WTC11 (cell line): ENCODE measurements around the gene COL21A1. TPM values are rescaled to one million over a fixed set of nuclear protein-coding genes. Genes with fewer than 3 reads are reported as not detected.

Source experiments
- ATAC-seq: fragments of 200-7000 bp; cut with Tn5 transposase; 2 replicates; pipeline ENCODE4 v1.10.0; 2021; ENCODE audit warnings: mild to moderate bottlenecking, moderate library complexity
- CTCF ChIA-PET: fragments of 300-600 bp; sonication (Branson Sonifier 250); formaldehyde crosslinking; loops from one replicate; lab custom pipeline; 2021; ENCODE audit warnings: antibody characterized with exemption; lab: Charles Lee
- POLR2A ChIA-PET: fragments of 350-600 bp; sonication (Branson Sonifier 250); formaldehyde crosslinking; loops from one replicate; lab custom pipeline; 2021; ENCODE audit warnings: antibody characterized with exemption; lab: Charles Lee
- DNase-seq: peaks from one replicate; pipeline ENCODE4 v3.0.0; 2021; ENCODE audit warnings: low spot score
- H3K27ac Mint-ChIP-seq: 2 replicates; pipeline ENCODE4 v1.8.0; 2021; ENCODE audit warnings: mixed read lengths
- H3K27me3 Mint-ChIP-seq: 2 replicates; pipeline ENCODE4 v1.8.0; 2021; ENCODE audit warnings: low read depth, mild to moderate bottlenecking, moderate library complexity, mixed read lengths
- H3K36me3 Mint-ChIP-seq: 2 replicates; pipeline ENCODE4 v1.8.0; 2021; ENCODE audit warnings: mixed read lengths
- H3K4me1 Mint-ChIP-seq: 2 replicates; pipeline ENCODE4 v1.8.0; 2022; ENCODE audit warnings: mixed read lengths
- H3K4me3 Mint-ChIP-seq: 2 replicates; pipeline ENCODE4 v1.8.0; 2021; ENCODE audit warnings: mild to moderate bottlenecking, moderate library complexity, mixed read lengths
- H3K9me3 Mint-ChIP-seq: 2 replicates; pipeline ENCODE4 v1.8.0; 2021; ENCODE audit warnings: mixed read lengths
- CREB1 ChIP-seq: sonication (generic); formaldehyde crosslinking; IDR thresholded peaks from 2 replicates; pipeline ENCODE4 v1.8.0; 2023; ENCODE audit warnings: mild to moderate bottlenecking, missing genetic modification reagents
- CREM ChIP-seq: sonication (generic); formaldehyde crosslinking; IDR thresholded peaks from 2 replicates; pipeline ENCODE4 v1.8.1; 2022; ENCODE audit warnings: mild to moderate bottlenecking, missing genetic modification reagents, moderate library complexity
- EMX1 ChIP-seq: fragments of 250-450 bp; sonication (Bioruptor Pico); IDR thresholded peaks from 2 replicates; pipeline ENCODE4 v1.8.0; 2021; ENCODE audit warnings: mild to moderate bottlenecking
- FOXP1 ChIP-seq: sonication (generic); formaldehyde crosslinking; IDR thresholded peaks from 2 replicates; pipeline ENCODE4 v1.8.0; 2022; ENCODE audit warnings: missing genetic modification reagents, mild to moderate bottlenecking, moderate library complexity, borderline replicate concordance
- HMGXB4 ChIP-seq: sonication (generic); formaldehyde crosslinking; IDR thresholded peaks from 2 replicates; pipeline ENCODE4 v1.8.1; 2023; ENCODE audit warnings: mild to moderate bottlenecking, moderate library complexity, missing genetic modification reagents
- IRF1 ChIP-seq: sonication (generic); formaldehyde crosslinking; IDR thresholded peaks from 2 replicates; pipeline ENCODE4 v1.8.0; 2023; ENCODE audit warnings: missing genetic modification reagents
- IRF2 ChIP-seq: sonication (generic); formaldehyde crosslinking; IDR thresholded peaks from 2 replicates; pipeline ENCODE4 v1.8.0; 2022; ENCODE audit warnings: low read depth, missing genetic modification reagents, borderline replicate concordance
- MLX ChIP-seq: sonication (generic); formaldehyde crosslinking; IDR thresholded peaks from 2 replicates; pipeline ENCODE4 v1.8.1; 2023; ENCODE audit warnings: mild to moderate bottlenecking, missing genetic modification reagents, moderate library complexity
- MXD4 ChIP-seq: fragments of 250-450 bp; sonication (Bioruptor Pico); IDR thresholded peaks from 2 replicates; pipeline ENCODE4 v1.8.0; 2021; ENCODE audit warnings: mild to moderate bottlenecking, moderate library complexity, borderline replicate concordance
- MYBL2 ChIP-seq: sonication (generic); formaldehyde crosslinking; IDR thresholded peaks from 2 replicates; pipeline ENCODE4 v1.8.1; 2023; ENCODE audit warnings: mild to moderate bottlenecking, moderate library complexity, missing genetic modification reagents
- NFE2L1 ChIP-seq: sonication (generic); formaldehyde crosslinking; IDR thresholded peaks from 2 replicates; pipeline ENCODE4 v1.8.1; 2023; ENCODE audit warnings: missing genetic modification reagents
- PREB ChIP-seq: sonication (generic); formaldehyde crosslinking; IDR thresholded peaks from 2 replicates; pipeline ENCODE4 v1.8.1; 2022; ENCODE audit warnings: mild to moderate bottlenecking, missing genetic modification reagents, moderate library complexity, borderline replicate concordance
- RORB ChIP-seq: fragments of 250-450 bp; sonication (Bioruptor Pico); IDR thresholded peaks from 2 replicates; pipeline ENCODE4 v1.9.0; 2021; ENCODE audit warnings: mild to moderate bottlenecking
- SMAD4 ChIP-seq: sonication (generic); formaldehyde crosslinking; IDR thresholded peaks from 2 replicates; pipeline ENCODE4 v1.8.0; 2022; ENCODE audit warnings: mild to moderate bottlenecking, missing genetic modification reagents
- SP1 ChIP-seq: sonication (generic); formaldehyde crosslinking; conservative IDR thresholded peaks from 2 replicates; pipeline ENCODE4 v1.8.1; 2022; ENCODE audit warnings: missing genetic modification reagents
- USF1 ChIP-seq: sonication (generic); formaldehyde crosslinking; IDR thresholded peaks from 2 replicates; pipeline ENCODE4 v1.8.0; 2022; ENCODE audit warnings: mild to moderate bottlenecking, missing genetic modification reagents
- ZBTB21 ChIP-seq: sonication (generic); formaldehyde crosslinking; IDR thresholded peaks from 2 replicates; pipeline ENCODE4 v1.8.1; 2023; ENCODE audit warnings: mild to moderate bottlenecking, missing genetic modification reagents, borderline replicate concordance
- ZMAT4 ChIP-seq: fragments of 250-450 bp; sonication (Bioruptor Pico); IDR thresholded peaks from 2 replicates; pipeline ENCODE4 v1.9.0; 2021; ENCODE audit warnings: mild to moderate bottlenecking
- ZNF138 ChIP-seq: sonication (generic); formaldehyde crosslinking; conservative IDR thresholded peaks from 2 replicates; pipeline ENCODE4 v1.8.1; 2022; ENCODE audit warnings: mild to moderate bottlenecking, moderate library complexity, missing genetic modification reagents
- ZNF671 ChIP-seq: fragments of 250-450 bp; sonication (Bioruptor Pico); IDR thresholded peaks from 2 replicates; pipeline ENCODE4 v1.8.0; 2021; ENCODE audit warnings: mild to moderate bottlenecking
- total RNA-seq: library from RNA; stranded (reverse); gene quantifications from 3 replicates; pipeline ENCODE4 v1.2.3, GENCODE V29; 2021

Gene COL21A1
- total RNA-seq, 1 experiment from 2014 or later, result 4.4 TPM

GRCh38 chr6:56244089-56244488 is 3.3 kb downstream of the COL21A1 start (continued):
- no peak for TF ChIP-seq HMGXB4
- TF ChIP-seq ZNF138 (CRISPR knock-in tag), result no peak

GRCh38 chr6:56243518-56244070 is 3.8 kb downstream of the COL21A1 start:
- DNase-seq, result no peak
- CTCF ChIA-PET, result interaction anchor here (0.6 kb wide), 1 partner anchor 25 kb away, joined by 4 read pairs; no protein-coding TSS in a partner anchor
- no peak for ATAC-seq
- H3K9me3 Mint-ChIP-seq, result no peaks in the 10 kb centered on the region
- no peaks in the 10 kb centered on the region for H3K27me3 Mint-ChIP-seq
- POLR2A ChIA-PET, result no interaction called here
- peaks cover 60% of the 10 kb centered on the region for H3K4me1 Mint-ChIP-seq
- TF ChIP-seq CREM, result no peak
- no peak for TF ChIP-seq FOXP1 (CRISPR knock-in tag)
- no peak for TF ChIP-seq NFE2L1 (CRISPR knock-in tag)
- no peak for TF ChIP-seq RORB (CRISPR knock-in tag)
- no peak for TF ChIP-seq USF1 (CRISPR knock-in tag)
- TF ChIP-seq SP1, result no peak
- no peak for TF ChIP-seq ZBTB21 (CRISPR knock-in tag)
- no peak for TF ChIP-seq EMX1 (CRISPR knock-in tag)
- no peak for TF ChIP-seq MLX (CRISPR knock-in tag)
- TF ChIP-seq MXD4 (CRISPR knock-in tag), result no peak
- TF ChIP-seq SMAD4 (CRISPR knock-in tag), result no peak
- TF ChIP-seq ZMAT4 (CRISPR knock-in tag), result no peak
- TF ChIP-seq HMGXB4, result no peak
- TF ChIP-seq IRF2, result no peak
- no peak for TF ChIP-seq CREB1 (CRISPR knock-in tag)
- no peak for TF ChIP-seq IRF1 (CRISPR knock-in tag)
- TF ChIP-seq ZNF671, result no peak
- no peak for TF ChIP-seq PREB (CRISPR knock-in tag)
- no peak for TF ChIP-seq MYBL2 (CRISPR knock-in tag)
- no peak overlapping the region for H3K4me3 Mint-ChIP-seq
- no peaks in the 10 kb centered on the region for H3K36me3 Mint-ChIP-seq
- no peak overlapping the region for H3K27ac Mint-ChIP-seq
